ENCODE data around the gene ARHGAP15. TPM values are rescaled to one million over a fixed set of nuclear protein-coding genes. Genes with fewer than 3 reads are reported as not detected.

The ARHGAP15 gene
- total and polyA plus RNA-seq, 4 donors, result 3.8 to 17.9 (median 13.2) TPM

DNA sequence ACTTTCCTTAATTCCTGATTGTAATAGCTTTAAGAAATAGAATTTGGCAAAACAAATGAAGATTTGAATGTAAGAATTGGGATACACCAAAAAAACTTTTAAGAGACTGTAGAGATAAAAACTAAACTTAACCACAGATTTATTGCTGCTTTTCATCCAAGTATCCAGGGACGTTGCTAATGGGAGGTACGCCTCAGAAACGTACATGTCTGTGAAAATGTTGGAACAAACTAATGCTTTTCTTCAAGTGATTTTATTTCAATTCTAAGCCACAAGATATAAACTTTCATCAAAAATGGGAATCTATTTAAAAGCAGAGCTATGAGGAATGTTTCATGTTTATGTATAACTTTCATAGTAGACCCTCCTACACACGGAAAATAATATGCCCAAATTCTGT lies 66.3 kb downstream of the ARHGAP15 start:
- 71% methylated on average over 4 of the region's 4 CpGs for WGBS

DNA sequence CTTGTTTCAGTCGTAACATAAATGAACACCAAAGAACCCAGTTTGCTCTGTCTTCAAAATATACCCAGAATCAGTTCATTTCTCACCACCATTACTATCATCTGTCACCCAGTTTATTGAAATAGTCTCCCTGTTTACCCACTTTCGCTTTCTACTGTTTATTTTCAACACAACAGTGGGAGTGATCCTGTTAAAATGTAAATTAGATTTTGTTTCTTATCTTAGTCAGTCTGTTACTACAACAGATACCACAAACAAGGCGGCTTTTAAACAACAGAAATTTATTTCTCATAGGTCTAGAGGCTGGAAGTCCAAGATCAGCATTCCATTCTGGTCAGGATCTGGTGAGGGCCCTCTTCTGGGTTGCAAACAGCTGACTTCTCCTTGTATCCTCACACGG lies 74.8 kb downstream of the ARHGAP15 start:
- Histone ChIP-seq H3K27ac (ENCODE audit: low read depth in 1 of 2, low read length in 2 of 2) (no peak overlapping the region), H3K9ac (ENCODE audit: low read depth in 1 of 2, low read length in 2 of 2) (no peak overlapping the region), H3K27me3 (ENCODE audit: control insufficient read depth in 4 of 4, insufficient read depth in 4 of 4, low read length in 3 of 4) (no peaks in the 10 kb centered on the region), H3K4me1 (ENCODE audit: control insufficient read depth in 4 of 4, insufficient read depth in 4 of 4, low read length in 3 of 4) (no peaks in the 10 kb centered on the region), H3K9me3 (ENCODE audit: control insufficient read depth in 4 of 4, low read length in 3 of 4) (no peaks in the 10 kb centered on the region), H3K4me3 (ENCODE audit: low read depth in 1 of 3, low read length in 3 of 3) (no peak overlapping the region), H3K36me3 (ENCODE audit: control insufficient read depth in 4 of 4, insufficient read depth in 3 of 4, low read depth in 1 of 4, low read length in 3 of 4) (no peaks in the 10 kb centered on the region)
- 89% methylated on average over 4 of the region's 4 CpGs for WGBS
- DNase-seq (ENCODE audit: low spot score), result no peak
- TF ChIP-seq TAF1 (conservative IDR thresholded peaks at IDR 0.05), result no peak
- TF ChIP-seq, protein P1, sequence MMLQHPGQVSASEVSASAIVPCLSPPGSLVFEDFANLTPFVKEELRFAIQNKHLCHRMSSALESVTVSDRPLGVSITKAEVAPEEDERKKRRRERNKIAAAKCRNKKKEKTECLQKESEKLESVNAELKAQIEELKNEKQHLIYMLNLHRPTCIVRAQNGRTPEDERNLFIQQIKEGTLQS (IDR thresholded peaks at IDR 0.05), result no peak
- TF ChIP-seq FOXA2 (IDR thresholded peaks at IDR 0.05), result no peak
- no peak for TF ChIP-seq HNF4G (IDR thresholded peaks at IDR 0.05)
- TF ChIP-seq, protein P2, sequence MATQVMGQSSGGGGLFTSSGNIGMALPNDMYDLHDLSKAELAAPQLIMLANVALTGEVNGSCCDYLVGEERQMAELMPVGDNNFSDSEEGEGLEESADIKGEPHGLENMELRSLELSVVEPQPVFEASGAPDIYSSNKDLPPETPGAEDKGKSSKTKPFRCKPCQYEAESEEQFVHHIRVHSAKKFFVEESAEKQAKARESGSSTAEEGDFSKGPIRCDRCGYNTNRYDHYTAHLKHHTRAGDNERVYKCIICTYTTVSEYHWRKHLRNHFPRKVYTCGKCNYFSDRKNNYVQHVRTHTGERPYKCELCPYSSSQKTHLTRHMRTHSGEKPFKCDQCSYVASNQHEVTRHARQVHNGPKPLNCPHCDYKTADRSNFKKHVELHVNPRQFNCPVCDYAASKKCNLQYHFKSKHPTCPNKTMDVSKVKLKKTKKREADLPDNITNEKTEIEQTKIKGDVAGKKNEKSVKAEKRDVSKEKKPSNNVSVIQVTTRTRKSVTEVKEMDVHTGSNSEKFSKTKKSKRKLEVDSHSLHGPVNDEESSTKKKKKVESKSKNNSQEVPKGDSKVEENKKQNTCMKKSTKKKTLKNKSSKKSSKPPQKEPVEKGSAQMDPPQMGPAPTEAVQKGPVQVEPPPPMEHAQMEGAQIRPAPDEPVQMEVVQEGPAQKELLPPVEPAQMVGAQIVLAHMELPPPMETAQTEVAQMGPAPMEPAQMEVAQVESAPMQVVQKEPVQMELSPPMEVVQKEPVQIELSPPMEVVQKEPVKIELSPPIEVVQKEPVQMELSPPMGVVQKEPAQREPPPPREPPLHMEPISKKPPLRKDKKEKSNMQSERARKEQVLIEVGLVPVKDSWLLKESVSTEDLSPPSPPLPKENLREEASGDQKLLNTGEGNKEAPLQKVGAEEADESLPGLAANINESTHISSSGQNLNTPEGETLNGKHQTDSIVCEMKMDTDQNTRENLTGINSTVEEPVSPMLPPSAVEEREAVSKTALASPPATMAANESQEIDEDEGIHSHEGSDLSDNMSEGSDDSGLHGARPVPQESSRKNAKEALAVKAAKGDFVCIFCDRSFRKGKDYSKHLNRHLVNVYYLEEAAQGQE (IDR thresholded peaks at IDR 0.05), result no peak

More for the DNA sequence above, 66.3 kb downstream of the ARHGAP15 start:
- H3K9me3 ChIP-seq (ENCODE audit: control insufficient read depth in 4 of 4, low read length in 3 of 4), result no peaks in the 10 kb centered on the region
- no peak overlapping the region for H3K27ac ChIP-seq (ENCODE audit: low read depth in 1 of 2, low read length in 2 of 2)
- H3K27me3 ChIP-seq (ENCODE audit: control insufficient read depth in 4 of 4, insufficient read depth in 4 of 4, low read length in 3 of 4), result no peaks in the 10 kb centered on the region
- H3K4me1 ChIP-seq (ENCODE audit: control insufficient read depth in 4 of 4, insufficient read depth in 4 of 4, low read length in 3 of 4), result no peaks in the 10 kb centered on the region
- no peak for DNase-seq (ENCODE audit: low spot score)
- no peak overlapping the region for H3K9ac ChIP-seq (ENCODE audit: low read depth in 1 of 2, low read length in 2 of 2)
- no peak overlapping the region for H3K4me3 ChIP-seq (ENCODE audit: low read depth in 1 of 3, low read length in 3 of 3)
- H3K36me3 ChIP-seq (ENCODE audit: control insufficient read depth in 4 of 4, insufficient read depth in 3 of 4, low read depth in 1 of 4, low read length in 3 of 4), result no peaks in the 10 kb centered on the region
- no peak for TF ChIP-seq EGR1 (IDR thresholded peaks at IDR 0.05; ENCODE audit: low read depth in 2 of 2)
- TF ChIP-seq, protein P3, sequence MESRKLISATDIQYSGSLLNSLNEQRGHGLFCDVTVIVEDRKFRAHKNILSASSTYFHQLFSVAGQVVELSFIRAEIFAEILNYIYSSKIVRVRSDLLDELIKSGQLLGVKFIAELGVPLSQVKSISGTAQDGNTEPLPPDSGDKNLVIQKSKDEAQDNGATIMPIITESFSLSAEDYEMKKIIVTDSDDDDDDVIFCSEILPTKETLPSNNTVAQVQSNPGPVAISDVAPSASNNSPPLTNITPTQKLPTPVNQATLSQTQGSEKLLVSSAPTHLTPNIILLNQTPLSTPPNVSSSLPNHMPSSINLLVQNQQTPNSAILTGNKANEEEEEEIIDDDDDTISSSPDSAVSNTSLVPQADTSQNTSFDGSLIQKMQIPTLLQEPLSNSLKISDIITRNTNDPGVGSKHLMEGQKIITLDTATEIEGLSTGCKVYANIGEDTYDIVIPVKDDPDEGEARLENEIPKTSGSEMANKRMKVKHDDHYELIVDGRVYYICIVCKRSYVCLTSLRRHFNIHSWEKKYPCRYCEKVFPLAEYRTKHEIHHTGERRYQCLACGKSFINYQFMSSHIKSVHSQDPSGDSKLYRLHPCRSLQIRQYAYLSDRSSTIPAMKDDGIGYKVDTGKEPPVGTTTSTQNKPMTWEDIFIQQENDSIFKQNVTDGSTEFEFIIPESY (IDR thresholded peaks at IDR 0.05), result no peak
- no peak for TF ChIP-seq HNF4A (conservative IDR thresholded peaks at IDR 0.05)
- TF ChIP-seq NR2F2 (IDR thresholded peaks at IDR 0.05), result no peak
- TF ChIP-seq, protein P4, sequence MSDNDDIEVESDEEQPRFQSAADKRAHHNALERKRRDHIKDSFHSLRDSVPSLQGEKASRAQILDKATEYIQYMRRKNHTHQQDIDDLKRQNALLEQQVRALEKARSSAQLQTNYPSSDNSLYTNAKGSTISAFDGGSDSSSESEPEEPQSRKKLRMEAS (IDR thresholded peaks at IDR 0.05), result no peak
- TF ChIP-seq RAD21 (IDR thresholded peaks at IDR 0.05), result no peak
- TF ChIP-seq SP1 (IDR thresholded peaks at IDR 0.05), result no peak
- TF ChIP-seq YY1 (IDR thresholded peaks at IDR 0.05), result no peak
- no peak for TF ChIP-seq TAF1 (conservative IDR thresholded peaks at IDR 0.05)
- TF ChIP-seq GABPA (IDR thresholded peaks at IDR 0.05 in 1 of 2, conservative IDR thresholded peaks at IDR 0.05 in 1 of 2), result no peak
- TF ChIP-seq HNF4G (IDR thresholded peaks at IDR 0.05), result no peak
- no peak for TF ChIP-seq FOXA1 (IDR thresholded peaks at IDR 0.05)
- TF ChIP-seq FOXA2 (IDR thresholded peaks at IDR 0.05), result no peak
- TF ChIP-seq, protein P5, sequence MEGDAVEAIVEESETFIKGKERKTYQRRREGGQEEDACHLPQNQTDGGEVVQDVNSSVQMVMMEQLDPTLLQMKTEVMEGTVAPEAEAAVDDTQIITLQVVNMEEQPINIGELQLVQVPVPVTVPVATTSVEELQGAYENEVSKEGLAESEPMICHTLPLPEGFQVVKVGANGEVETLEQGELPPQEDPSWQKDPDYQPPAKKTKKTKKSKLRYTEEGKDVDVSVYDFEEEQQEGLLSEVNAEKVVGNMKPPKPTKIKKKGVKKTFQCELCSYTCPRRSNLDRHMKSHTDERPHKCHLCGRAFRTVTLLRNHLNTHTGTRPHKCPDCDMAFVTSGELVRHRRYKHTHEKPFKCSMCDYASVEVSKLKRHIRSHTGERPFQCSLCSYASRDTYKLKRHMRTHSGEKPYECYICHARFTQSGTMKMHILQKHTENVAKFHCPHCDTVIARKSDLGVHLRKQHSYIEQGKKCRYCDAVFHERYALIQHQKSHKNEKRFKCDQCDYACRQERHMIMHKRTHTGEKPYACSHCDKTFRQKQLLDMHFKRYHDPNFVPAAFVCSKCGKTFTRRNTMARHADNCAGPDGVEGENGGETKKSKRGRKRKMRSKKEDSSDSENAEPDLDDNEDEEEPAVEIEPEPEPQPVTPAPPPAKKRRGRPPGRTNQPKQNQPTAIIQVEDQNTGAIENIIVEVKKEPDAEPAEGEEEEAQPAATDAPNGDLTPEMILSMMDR (IDR thresholded peaks at IDR 0.05; ENCODE audit: low read depth, low read length, missing input control), result no peak
- TF ChIP-seq, protein P1 (IDR thresholded peaks at IDR 0.05), result no peak
- TF ChIP-seq JUND (IDR thresholded peaks at IDR 0.05), result no peak
- no peak for TF ChIP-seq RXRA (IDR thresholded peaks at IDR 0.05)
- TF ChIP-seq, protein P2 (IDR thresholded peaks at IDR 0.05), result no peak

Data from liver (tissue), 9 donors.